Urothelium cell line (cell line): ENCODE measurements around the gene IFNG.
"Not testable (repeated sequence)": the region's sequence is repeated elsewhere in the genome, so short reads cannot be mapped to it uniquely, and the experiment has no call there.

Experiments used
- DNase-seq: peaks from one replicate; pipeline ENCODE4 v3.0.0; 2011; ENCODE audit warnings: low spot score, mixed read lengths
- FAIRE-seq: peaks from 2 replicates; lab custom pipeline; 2011; peaks lifted over from hg19 to GRCh38; lab: Jason Lieb, UNC

The IFNG gene

GRCh38 chr12:68159681-68160304, at the start of gene IFNG:
Gene IFNG, minus strand, starts transcription at chr12:68159740. Its CDS starts 125 bp downstream, at chr12:68159615.
- DNase-seq: no peak
- no peak for FAIRE-seq

GRCh38 chr12:68209048-68209728, 49.6 kb upstream of the IFNG start:
- not testable (repeated sequence) for DNase-seq, FAIRE-seq

- no peak for DNase-seq
- FAIRE-seq: no peak
Observed at GRCh38 chr12:68207276-68207675, 47.7 kb upstream of the IFNG start.

GRCh38 chr12:68206446-68206845, 46.9 kb upstream of the IFNG start:
- DNase-seq (no peak), FAIRE-seq (no peak)

GRCh38 chr12:68203460-68203875, 43.9 kb upstream of the IFNG start:
- DNase-seq (no peak), FAIRE-seq (no peak)

- DNase-seq: no peak
- no peak for FAIRE-seq
Observed at GRCh38 chr12:68200854-68201253, 41.3 kb upstream of the IFNG start.

- FAIRE-seq: no peak
- DNase-seq: no peak
Observed at GRCh38 chr12:68199127-68199526, 39.6 kb upstream of the IFNG start.

- FAIRE-seq: no peak
Observed at GRCh38 chr12:68198507-68199086, 39.1 kb upstream of the IFNG start.

GRCh38 chr12:68190301-68190700, 30.8 kb upstream of the IFNG start:
- FAIRE-seq (no peak), DNase-seq (no peak)

More at GRCh38 chr12:68198507-68199086, 39.1 kb upstream of the IFNG start:
- no peak for DNase-seq

GRCh38 chr12:68189821-68190242, 30.3 kb upstream of the IFNG start:
- FAIRE-seq (no peak), DNase-seq (peak; percentile 61)

GRCh38 chr12:68185598-68185997, 26.1 kb upstream of the IFNG start:
- DNase-seq: no peak
- FAIRE-seq: no peak

- FAIRE-seq (no peak), DNase-seq (no peak)
Observed at GRCh38 chr12:68180792-68181744, 21.5 kb upstream of the IFNG start.

- FAIRE-seq: no peak
- no peak for DNase-seq
Observed at GRCh38 chr12:68178774-68179439, 19.4 kb upstream of the IFNG start.

- FAIRE-seq: no peak
- DNase-seq: no peak
Observed at GRCh38 chr12:68178184-68178583, 18.6 kb upstream of the IFNG start.

GRCh38 chr12:68177562-68177961, 18.0 kb upstream of the IFNG start:
- FAIRE-seq (no peak), DNase-seq (no peak)

- FAIRE-seq (no peak), DNase-seq (no peak)
Observed at GRCh38 chr12:68176257-68176656, 16.7 kb upstream of the IFNG start.

GRCh38 chr12:68175557-68176061, 16.1 kb upstream of the IFNG start:
- DNase-seq (no peak), FAIRE-seq (no peak)

GRCh38 chr12:68174761-68175160, 15.2 kb upstream of the IFNG start:
- FAIRE-seq: not testable (repeated sequence)

GRCh38 chr12:68173792-68174191, 14.3 kb upstream of the IFNG start:
- no peak for FAIRE-seq
- no peak for DNase-seq

More at GRCh38 chr12:68174761-68175160, 15.2 kb upstream of the IFNG start:
- DNase-seq: not testable (repeated sequence)

GRCh38 chr12:68170726-68171125, 11.2 kb upstream of the IFNG start:
- FAIRE-seq (no peak), DNase-seq (no peak)
